ENCODE results near the gene SFXN5.

The SFXN5 gene

DNA sequence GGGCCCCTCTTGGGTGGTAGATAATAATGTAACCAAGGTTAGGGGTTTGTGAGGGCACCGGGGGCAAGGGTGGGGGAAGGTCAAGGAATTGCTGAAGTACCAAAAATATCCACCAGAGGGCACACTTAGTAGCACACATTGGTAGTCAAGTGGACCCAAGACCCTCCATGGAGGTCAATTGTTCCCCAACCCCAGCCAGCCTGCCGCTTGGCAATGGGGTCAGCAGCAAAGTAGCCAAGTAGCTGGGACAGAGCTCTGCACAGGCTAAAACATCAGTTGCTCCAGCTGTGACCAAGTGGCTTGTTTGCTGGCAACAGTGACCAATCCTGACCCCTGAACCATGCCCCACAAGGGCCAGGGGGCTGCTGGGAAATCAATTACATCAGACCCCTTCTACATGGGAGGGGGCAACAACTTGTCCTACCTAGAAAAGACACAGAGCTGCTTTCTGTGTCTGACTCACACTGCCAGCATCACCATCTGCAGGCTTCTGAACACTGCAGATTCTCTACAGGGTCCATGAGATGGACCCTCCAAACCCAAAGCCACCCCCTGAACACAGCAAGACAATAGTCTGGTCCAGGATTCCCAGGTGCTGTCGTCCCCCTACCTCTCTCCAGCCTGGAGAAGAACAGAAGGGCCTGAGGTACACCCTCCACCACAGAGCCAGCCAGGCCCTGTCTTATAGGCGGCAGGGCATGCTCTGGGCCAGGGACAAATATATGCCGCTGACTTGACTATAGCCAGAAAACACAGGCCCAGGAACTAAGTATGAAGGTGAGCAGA is 78.2 kb downstream of the SFXN5 start:
- peak; percentile 8 for DNase-seq

DNA sequence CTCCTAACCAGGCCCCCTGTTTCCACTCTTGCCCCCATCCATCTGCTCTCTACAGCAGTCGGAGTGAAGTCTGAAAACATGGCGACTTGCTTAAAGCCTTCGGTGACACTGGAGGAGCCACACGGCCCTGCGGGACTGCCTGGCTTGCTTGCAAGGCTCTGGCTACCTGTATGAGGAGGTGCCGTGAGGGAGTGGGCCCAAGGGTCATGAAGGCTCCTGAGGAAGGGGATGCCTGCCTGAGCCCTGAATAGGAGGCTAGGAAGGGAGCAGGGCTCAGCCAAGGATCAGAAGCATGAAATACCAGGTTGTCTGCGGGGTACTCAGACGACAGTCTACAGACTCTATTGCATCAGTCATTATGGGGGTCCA is 78.8 kb downstream of the SFXN5 start:
- no peak for DNase-seq

DNA sequence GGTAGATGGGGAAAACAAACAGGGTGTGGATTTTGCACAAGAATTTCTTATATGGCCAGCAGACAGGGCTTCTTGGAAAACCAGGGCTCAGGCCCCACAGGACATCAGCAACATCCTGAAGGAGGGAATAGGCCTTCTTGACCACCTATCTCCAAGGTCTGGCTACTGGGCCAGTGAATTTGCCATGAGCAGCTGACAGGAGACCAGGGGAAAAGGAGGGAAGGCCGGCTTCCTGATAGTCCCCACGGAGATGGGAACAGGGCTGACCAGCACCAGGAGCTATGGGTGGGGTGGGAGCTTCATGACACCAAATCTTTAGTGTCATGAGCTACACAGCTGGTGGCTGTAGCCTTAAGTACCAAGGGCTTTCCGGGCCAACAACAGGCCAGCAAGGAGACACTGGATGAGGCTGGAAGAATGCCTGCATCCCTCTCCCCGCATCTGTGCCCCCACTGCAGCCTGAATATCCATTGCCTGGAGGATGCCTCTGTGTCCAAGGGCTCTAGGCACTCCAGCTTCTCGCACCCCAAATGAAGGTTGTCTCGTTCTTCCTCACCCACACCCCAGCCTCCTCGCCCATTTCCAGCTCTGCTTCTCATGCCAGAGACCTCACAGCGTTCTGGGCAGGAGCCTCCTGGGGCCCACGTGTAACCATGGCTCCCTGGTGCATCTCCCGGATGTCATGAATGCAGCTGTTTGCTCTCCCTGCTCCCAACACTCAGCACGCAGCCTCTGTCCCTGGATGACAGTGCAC is 79.4 kb downstream of the SFXN5 start:
- DNase-seq: no peak

DNA sequence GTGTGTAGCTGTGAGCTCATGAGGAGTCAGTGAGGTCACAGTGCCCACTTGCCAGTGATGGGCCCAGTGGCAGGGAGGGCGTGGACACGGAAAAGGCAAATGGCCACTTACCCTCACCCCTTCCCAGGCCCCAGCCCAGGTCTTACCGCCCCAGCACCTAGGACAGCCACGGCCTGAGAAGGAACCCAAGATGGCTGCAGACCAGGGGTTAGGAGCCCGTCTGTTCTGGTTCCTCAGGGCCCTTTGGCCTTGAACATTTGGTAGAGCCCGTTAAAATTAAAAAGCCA is 80.1 kb downstream of the SFXN5 start:
- DNase-seq: no peak

DNA sequence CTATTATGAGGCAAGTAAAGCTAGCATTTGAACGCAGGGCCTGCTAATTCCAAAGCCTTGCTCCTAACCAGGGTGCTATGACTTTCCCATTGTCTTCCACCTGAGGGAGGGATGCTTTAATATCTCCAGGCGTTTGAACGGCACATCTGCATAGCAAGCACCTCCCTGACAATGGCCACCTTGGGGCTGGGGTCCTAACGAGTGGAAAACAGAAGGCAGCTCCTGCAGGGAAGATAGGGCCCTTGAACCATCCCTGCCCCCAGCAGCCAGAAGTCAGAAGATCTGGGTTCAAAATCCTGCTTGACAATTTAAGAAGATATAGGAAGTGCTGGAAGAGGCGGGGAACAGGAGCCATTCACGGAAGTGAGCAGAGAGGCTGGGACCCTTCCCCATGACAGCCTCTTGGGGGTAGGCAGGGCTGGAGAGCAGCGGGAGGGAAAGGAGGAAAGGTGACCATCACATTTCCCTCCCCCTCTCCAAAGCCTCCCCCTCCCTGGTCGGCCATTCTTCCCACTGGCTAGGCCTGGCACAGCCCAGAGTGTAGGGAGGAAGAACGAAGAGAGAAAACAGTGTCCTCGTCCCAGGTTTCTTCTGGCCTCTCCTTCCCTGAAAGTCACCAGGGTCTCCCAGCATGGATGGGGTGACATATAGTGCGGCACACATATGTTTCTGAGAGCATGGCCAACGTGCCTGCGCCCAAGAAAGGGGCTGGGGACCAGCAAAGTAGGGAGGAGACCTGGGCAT is 80.6 kb downstream of the SFXN5 start:
- DNase-seq: no peak

DNA sequence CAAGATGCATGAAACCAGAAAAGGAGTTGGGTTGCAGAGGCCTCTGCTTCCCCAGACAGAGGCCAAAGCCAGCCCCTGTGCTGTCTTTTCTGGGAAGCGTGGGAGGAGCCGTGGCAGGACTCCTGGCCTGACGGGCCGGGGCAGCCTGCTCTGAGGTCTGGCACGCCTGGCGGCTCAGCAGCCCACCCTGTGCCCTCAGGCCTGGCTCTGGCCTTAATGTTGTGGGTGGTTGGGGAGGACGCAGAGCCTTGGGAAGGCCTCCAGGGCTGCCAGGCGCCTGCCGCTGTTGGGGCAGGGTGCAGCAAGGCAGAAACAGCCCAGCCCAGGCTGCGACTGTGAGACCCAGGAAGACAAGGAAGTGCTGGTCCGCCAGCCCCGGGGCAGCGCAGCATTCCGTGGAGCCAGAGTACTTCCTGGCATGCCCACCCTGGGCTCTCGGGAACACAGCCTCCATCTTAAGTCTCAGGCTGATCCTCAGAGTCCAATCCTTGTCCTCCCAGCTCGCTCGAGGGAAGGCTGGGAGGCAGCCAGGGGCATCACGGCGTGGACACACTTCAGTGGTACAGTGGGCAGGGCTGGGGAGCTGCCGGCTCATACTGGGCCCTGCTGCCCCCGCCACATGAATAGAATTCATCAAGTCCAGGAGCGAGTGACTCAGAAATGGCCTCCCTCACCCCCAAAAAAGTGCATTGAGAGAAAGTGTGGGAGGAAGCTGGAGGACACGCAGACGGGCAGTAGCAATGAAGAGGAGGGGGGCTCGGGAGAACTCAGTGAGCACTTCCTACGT is 81.5 kb downstream of the SFXN5 start:
- DNase-seq: no peak

DNA sequence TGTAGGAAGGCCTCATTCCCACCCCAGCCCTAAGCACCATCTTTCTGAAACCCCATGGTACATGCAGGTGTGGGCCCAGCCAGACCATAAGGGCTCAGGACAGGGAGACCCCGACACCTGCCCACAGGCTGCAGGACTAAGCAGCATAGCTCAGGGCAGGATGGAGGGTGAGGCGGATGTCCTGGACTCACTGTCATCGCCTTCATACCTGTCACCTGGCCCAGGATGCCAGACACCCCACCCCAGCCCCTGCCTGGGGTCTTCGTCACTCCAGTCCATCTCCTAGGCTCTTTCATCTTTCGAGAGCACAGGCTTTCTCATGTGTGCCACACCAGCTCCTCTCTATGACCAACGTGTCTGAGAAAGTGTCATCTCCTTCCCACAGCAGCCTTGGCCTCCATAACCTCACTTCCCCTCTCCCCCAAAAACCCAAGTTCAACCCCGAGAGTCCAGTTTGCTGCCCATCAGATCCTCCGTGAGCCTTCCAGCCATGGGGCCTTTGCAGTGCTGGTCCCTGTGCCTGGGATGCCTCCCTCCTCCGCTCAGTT is 82.7 kb downstream of the SFXN5 start:
- DNase-seq: no peak

DNA sequence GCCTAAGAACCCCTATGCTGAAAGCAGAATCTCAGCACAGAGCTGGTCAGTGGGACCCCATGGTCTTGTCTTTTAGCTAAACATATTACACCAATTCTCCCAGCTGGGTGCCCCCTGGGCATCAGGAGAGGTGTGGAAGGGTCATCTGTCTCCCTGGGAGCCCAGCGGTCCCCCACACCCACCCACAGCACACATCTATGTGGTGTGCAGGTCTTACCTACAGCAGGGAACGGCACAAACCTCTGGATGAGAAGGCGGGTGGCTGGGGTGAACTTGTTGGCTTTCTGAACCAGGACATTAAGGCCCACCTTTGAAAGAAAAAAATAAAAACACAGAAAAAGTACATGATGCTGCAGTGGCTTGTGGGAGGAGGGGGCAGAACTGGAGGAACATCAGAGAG is 83.5 kb downstream of the SFXN5 start:
- no peak for DNase-seq

DNA sequence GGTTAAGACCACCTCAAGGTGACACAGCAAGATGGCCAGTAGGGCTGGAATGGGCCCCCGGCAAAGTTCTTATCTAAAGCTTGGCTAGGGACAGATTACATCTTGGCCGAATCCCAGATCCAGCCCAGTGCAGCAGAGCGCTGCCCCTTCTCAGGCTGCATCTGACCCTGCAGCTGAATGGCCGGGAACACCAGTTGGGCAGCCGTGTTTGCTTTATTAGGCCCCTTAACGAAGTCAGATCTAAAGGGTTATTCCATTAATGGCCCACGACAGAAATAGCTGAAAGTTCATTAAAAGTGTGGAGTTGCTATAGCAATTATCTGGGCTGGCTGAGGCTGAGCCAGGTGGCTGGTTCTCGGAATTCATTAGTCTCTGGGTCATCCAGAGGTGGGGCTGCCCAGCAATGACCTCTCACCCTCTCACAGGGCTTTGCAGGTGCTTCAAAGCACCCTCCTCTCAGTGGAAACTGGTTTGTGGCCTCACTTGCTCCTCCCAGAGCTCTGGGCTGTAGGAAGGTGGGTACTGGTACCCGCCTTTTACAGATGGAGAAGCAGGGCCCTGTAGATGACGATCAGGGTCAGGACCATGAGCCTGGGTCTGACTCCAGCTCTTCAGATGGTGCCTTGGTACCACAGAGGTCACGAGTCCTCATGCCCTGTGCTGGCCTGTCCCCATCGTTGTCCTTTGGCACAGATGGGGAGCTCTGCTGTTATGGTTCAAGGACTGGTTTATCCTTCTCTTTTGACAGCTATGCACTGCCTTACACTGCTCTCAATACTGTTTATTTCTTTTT is 85.4 kb downstream of the SFXN5 start:
- DNase-seq: no peak

DNA sequence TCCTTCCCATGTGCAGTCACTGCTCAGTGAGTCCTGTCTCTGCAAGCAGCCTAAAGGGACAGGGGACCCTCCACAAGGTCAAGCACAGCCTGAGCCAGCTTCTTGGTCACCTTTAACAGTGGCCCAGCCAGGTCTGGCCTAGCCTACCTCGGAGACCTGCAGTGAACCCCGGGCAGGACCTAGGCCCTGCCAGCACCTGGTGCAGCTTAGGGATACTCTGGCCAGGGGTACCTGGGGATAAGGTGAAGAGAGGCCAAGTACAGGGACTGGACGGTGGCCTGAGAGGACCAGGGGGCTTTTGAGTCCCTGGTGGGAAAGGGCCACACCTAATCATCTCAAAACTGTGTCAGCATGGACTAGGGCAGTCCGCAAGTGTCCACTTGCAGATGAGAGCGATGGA is 86.4 kb downstream of the SFXN5 start:
- no peak for DNase-seq

DNA sequence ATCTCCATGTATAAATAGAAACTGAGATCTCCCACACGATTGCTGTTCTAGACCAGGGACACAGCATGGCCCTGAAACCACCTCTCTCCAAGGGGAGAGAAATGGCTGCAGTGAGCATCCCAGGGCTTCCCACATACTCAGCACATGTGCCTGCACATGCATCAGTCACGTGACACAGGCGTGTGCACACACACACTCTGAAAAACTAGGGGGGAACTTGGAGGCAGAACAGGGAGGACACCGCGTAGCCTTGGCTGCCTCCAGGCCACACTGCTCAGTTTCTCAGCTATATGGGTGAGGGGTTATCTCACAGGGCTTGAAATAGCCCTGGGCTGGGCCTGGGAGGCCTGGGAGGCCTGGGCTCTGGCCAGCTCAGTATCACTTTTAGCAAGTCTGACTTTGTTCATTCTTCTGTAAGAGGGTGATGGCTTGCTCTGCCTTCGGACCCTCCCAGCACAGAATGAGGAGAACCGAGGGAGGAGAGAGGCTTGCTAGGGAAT is 87.3 kb downstream of the SFXN5 start:
- no peak for DNase-seq

DNA sequence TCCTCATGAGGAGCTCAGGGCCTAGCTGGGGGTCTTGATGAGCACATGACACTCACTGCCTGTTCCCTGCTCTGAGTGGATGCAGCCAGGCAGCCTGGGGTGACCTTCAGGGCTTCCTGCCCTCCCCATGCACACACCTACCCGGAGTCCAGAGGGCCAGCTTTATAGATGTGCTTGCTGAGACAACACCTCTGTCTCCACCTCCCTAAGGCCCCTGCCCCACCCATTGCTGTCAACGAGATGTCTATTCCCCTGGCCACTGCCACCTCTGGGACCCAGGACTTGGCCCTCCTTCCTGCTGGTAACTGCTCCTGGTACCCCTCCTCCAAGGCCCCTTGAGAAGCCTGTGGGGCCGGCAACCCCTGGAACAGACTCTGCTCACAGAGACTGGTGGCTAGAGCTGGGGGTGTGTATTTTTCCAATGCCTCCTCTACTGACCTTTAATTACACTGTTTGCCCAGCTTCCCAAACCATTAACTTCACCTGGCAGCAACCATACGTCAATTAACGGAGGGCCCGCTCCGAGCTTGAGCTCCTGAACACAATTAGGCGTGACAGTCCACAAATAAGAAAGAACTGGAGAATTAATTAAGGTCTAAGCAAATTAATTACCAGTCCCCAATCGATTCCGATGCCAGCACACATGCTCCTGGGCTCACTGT is 87.9 kb downstream of the SFXN5 start:
- DNase-seq: no peak

DNA sequence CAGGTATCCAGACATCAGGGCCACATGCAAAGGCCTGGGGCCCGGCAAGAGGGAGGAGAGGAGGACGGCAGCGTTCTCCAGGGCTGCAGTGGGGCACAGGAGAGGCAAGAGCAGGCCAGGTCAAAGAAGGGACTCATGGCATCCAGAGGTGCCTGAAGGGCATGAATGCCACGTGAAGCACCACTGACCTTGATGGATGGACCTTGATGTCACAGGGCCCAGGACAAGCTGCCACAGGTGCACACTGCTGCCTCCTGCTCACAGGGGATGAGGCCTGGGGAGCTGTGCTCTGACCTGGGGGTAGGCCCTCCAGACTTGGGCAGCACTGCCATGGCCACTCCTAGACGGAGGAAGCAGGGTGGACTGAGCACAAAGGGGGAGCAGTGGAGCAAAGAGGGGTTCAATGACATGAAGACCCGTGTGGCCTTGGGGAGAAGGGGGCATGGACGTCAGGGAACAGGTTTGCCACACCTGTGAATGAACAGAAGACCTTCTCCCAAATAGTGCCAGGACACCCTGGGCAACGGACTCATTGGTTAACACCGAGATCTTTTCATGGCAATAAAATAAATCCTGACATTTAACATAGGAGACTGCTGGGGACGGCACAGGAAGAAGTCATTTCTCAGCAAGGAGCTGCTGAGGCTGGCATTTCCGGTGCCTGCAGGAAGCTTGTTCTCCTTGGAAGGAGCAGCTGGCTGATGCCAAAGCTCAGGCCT is 88.6 kb downstream of the SFXN5 start:
- DNase-seq: no peak

DNA sequence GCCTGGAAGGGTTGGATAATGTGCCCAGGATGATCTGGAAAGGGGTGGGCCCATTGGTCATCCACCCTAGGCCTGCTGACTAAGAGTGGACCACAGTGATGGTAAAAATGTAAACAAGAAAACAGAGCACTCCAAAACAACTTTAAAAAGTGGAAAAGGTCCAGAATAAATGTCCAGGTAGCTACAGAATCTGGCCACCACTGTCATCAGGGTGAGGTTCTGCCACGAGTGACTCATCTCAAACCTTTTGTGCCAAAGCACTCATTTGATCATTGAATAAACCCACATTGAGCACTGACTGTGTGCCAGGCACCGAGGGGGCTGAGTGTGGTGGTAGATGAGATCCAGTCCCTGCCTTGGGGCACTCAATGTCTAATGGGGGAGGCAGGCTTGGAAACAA is 89.3 kb downstream of the SFXN5 start:
- DNase-seq: no peak

DNA sequence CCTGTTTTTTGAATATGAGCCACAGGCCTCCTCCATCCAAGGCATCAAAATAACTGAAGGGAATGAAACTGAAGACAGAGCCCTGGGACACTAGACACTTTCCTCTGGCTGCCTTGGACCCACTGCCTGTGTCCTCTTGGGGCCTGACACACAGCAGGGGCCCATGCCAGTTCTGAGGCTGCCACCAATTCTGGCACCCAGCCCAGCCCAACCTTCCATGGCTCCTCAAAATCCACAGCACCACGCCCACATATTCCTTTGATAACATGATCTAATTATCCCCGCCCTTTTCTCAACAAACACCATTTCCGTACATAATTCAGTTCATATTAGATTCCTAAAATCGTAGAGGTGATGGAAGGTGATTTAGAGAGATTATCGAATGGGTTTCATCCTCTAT is 90.0 kb downstream of the SFXN5 start:
- no peak for DNase-seq

DNA sequence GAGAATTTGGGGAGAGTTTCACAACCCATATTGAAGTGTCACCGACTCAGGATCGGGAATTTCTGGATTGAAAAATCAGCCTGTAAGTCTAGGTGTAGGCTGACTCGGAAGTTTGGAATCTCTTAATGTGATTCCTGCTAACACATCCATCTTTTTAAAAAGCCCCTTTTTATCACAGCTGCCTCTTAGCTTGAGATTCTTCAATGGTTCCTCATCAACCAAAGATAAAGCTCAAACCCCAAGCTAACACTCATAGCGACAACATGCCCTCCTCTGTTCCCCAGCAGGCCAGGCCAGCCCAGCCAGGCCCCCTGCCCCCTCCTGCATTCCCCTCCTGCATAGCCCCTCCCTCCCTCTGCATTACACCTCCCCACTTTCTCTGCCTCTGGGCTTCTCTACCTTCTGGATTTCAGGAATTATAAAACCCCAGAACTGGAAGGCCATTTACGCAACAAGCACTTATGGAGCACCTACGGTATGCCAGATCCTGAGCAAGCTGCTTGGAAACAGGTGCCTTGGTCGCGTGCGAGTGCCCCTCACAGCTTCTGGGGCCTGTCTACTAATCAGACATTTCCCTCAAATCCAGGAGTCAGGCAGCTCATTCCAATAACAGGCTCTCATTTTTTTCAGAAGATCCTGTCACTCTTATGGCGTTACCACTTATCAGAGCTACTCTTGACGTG is 90.8 kb downstream of the SFXN5 start:
- DNase-seq: no peak

DNA sequence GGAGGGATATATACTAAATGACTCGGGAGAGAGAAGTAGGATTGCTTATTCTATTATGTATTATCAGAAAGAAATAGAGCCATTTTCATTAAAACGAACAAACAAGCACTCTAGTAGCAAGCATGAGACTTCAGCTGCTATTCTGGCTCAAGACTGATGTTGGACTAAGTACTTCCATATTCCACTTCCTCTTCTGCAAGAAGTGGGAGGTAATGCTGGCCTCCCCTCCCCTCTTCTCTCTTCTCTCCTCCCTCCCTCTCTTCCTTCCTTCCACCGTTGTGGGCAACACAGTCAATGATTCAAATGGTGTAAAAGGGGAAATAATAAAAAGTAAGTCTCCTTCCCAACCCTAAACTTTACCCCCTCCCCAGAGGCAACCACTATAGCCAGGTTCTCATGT is 91.6 kb downstream of the SFXN5 start:
- DNase-seq: no peak

DNA sequence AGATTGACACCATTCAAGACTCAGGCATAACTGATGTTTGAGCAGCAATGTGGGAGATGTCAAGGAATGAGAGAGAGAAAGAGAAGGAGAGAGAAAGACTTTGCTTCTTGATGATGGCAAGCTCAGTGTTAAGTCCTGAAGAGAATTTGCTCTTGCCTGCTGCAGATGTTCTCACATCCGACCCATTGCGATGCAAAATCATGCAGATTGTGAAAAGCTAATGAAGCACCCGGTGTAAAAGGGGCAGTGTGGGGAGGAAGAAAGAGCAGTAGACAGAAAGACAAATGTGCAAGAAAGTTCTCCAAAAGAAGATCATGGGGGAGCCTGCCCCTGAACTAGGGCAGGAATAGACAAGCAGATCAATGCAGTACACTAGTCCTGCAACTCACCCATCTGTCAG is 96.5 kb downstream of the SFXN5 start:
- no peak for DNase-seq

DNA sequence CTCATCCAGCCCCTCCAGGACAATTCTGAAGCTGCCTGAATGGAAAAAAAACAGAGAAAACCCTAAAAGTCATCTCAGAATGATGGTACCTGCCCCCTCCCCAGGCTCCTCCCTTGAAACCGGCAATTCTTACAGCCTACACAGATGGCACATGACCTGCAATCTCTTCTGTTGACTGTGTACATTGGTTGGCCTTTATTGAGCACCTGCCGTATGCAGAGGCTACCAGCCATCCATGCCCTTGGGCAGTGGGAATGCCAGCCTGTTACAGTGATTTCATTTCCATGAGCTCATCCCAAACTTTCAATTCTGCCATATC is 97.1 kb downstream of the SFXN5 start:
- no peak for DNase-seq

Measured in effector CD8-positive, alpha-beta T cell (primary cell).